HG02623 (cell line): ENCODE measurements around the gene HSPA1L.
"Not testable (repeated sequence)": the region's sequence is repeated elsewhere in the genome, so short reads cannot be mapped to it uniquely, and the experiment has no call there.

Experiments used
- ATAC-seq: cut with Tn5 transposase; IDR thresholded peaks from one replicate; pipeline ENCODE4 v1.9.1; 2021; ENCODE audit warnings: moderate library complexity; ENCODE audit not compliant: unreplicated experiment

Gene HSPA1L

GRCh38 chr6:31815025-31815838 lies at the start of gene HSPA1L, which contains the start of gene HSPA1A:
HSPA1L (minus strand) TSS chr6:31815283; CDS start chr6:31811972, 3,311 bp downstream.
HSPA1A (plus strand) TSS chr6:31815543; CDS start chr6:31815757, 214 bp downstream.
- ATAC-seq: no peak

GRCh38 chr6:31864818-31865204 lies 49.7 kb upstream of the HSPA1L start:
- ATAC-seq: no peak

- ATAC-seq: not testable (repeated sequence)
Observed at GRCh38 chr6:31864123-31864562, 49.1 kb upstream of the HSPA1L start.

GRCh38 chr6:31862344-31863235 lies 47.5 kb upstream of the HSPA1L start, which contains the start of gene NEU1:
NEU1 (minus strand) TSS chr6:31862821; CDS start chr6:31862776, 45 bp downstream.
- ATAC-seq: peak; percentile 88

GRCh38 chr6:31861919-31862343 lies 46.8 kb upstream of the HSPA1L start:
- ATAC-seq: no peak

- ATAC-seq: no peak
Observed at GRCh38 chr6:31861150-31861549, 46.1 kb upstream of the HSPA1L start.

GRCh38 chr6:31860349-31860748 lies 45.3 kb upstream of the HSPA1L start:
- no peak for ATAC-seq

- no peak for ATAC-seq
Observed at GRCh38 chr6:31859923-31860322, 44.8 kb upstream of the HSPA1L start.

- no peak for ATAC-seq
Observed at GRCh38 chr6:31858707-31859106, 43.6 kb upstream of the HSPA1L start.

- ATAC-seq: not testable (repeated sequence)
Observed at GRCh38 chr6:31857774-31858173, 42.7 kb upstream of the HSPA1L start.

GRCh38 chr6:31851980-31852718 lies 37.1 kb upstream of the HSPA1L start:
- ATAC-seq: not testable (repeated sequence)

- ATAC-seq: no peak
Observed at GRCh38 chr6:31851485-31851832, 36.4 kb upstream of the HSPA1L start.

GRCh38 chr6:31850765-31851484 lies 35.8 kb upstream of the HSPA1L start:
- ATAC-seq: no peak

GRCh38 chr6:31847276-31847978 lies 32.3 kb upstream of the HSPA1L start:
- ATAC-seq: no peak

GRCh38 chr6:31844507-31844906 lies 29.4 kb upstream of the HSPA1L start:
- no peak for ATAC-seq

GRCh38 chr6:31842053-31842452 lies 27.0 kb upstream of the HSPA1L start:
- no peak for ATAC-seq

- not testable (repeated sequence) for ATAC-seq
Observed at GRCh38 chr6:31839779-31840126, 24.7 kb upstream of the HSPA1L start.

- ATAC-seq: no peak
Observed at GRCh38 chr6:31838968-31839367, 23.9 kb upstream of the HSPA1L start.

GRCh38 chr6:31838114-31838553 lies 23.1 kb upstream of the HSPA1L start:
- ATAC-seq: not testable (repeated sequence)
